HG03432 (cell line): ENCODE data around the gene ORAI1.
"Not testable (repeated sequence)": the region's sequence is repeated elsewhere in the genome, so short reads cannot be mapped to it uniquely, and the experiment has no call there.

ENCODE experiments used
- ATAC-seq: cut with Tn5 transposase; IDR thresholded peaks from one replicate; pipeline ENCODE4 v1.9.1; 2021; ENCODE audit warnings: mild to moderate bottlenecking, moderate library complexity; ENCODE audit not compliant: unreplicated experiment

Gene ORAI1

DNA sequence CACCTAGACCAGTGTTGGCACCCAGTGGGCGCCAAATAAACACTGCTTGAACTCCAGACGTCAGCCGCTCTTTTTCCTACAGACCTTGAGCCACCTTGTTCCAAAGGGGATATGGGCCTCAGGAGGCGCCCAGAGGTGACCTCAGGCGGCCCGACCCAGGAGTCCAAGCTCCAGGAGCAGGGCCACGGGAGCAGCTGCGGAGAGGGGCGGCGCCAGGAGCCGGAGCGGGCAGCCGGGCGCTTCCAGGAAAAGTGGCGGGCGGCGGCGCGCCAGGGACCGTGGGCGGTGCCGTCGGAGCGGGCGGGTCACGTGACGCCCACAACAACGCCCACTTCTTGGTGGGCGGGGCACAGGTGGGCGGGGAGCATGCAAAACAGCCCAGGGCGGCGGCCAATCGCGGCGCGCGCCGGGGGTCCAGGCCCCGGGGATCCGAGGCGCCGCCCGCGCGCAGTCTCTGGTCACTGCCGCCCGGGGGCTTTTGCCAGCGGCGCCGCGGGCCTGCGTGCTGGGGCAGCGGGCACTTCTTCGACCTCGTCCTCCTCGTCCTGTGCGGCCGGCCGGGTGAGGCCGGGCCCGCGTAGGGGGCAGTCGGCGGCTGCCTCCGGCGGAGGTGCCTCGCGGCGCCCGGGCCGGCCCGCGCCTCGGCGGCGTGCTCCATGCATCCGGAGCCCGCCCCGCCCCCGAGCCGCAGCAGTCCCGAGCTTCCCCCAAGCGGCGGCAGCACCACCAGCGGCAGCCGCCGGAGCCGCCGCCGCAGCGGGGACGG, at the start of gene ORAI1:
ORAI1 (plus strand) TSS at position 444 of the 766 bp plus-strand sequence.
- peak; percentile 72 for ATAC-seq

DNA sequence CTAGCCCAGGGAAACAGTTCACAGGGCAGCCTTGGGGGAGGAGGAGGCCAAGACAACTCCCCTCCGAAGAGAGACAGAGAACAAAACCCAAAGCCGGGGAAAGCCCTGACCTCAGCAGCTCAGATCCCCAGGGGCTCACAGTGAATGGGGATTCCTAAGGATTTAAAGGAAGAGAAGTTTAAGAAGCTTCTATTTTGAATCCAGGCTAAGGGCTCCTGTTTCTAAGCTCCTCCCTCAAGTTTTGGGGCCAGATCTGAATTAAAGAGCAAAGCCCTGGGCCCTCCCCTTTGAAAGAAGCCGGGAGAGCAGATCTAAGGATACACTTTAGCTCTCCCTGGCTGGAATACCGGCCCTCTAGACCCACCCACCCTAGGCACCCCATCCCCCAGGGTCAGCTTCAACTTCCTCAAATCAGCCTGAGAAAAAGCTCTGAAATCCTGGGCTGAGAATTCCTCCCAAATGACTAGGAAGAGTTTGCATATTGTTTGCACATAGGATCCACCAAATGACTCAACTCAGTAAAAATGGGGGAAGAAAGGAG, 49.4 kb upstream of the ORAI1 start:
- no peak for ATAC-seq

DNA sequence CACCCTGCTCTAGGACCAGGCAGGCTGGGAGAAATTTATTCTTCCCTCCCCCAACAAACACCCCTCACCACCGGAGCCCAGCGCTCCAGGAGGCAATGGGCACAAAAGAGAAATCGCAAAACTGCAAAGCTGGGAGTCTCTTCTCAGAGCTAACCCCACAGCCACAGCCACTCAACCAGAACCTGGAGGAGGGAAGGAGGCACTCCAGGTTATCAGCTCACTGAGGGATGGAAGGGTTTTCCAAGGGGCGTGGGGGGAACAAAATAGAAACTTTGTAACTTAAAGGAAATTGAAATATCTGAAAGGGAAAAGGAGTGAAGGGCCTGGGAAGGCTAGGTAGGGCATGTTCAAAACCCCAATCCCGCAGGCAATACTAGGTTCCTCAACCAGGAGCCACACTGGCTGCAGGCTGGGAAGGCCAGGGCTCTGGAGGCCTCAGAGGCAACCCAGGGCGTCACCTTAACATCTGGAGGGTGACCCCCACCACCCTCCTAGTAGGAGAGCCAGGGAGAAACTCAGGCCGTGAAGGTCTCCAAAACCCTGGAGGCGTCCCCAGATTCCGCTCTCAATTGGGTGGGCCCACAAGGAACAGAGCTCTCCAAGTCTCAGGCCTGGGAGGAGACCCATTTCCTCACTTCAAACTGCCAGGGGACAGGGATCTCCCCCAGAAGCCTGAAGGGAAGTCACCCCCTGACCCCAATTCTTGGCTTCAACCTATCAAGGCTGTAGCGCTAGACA, 48.7 kb upstream of the ORAI1 start:
- no peak for ATAC-seq

DNA sequence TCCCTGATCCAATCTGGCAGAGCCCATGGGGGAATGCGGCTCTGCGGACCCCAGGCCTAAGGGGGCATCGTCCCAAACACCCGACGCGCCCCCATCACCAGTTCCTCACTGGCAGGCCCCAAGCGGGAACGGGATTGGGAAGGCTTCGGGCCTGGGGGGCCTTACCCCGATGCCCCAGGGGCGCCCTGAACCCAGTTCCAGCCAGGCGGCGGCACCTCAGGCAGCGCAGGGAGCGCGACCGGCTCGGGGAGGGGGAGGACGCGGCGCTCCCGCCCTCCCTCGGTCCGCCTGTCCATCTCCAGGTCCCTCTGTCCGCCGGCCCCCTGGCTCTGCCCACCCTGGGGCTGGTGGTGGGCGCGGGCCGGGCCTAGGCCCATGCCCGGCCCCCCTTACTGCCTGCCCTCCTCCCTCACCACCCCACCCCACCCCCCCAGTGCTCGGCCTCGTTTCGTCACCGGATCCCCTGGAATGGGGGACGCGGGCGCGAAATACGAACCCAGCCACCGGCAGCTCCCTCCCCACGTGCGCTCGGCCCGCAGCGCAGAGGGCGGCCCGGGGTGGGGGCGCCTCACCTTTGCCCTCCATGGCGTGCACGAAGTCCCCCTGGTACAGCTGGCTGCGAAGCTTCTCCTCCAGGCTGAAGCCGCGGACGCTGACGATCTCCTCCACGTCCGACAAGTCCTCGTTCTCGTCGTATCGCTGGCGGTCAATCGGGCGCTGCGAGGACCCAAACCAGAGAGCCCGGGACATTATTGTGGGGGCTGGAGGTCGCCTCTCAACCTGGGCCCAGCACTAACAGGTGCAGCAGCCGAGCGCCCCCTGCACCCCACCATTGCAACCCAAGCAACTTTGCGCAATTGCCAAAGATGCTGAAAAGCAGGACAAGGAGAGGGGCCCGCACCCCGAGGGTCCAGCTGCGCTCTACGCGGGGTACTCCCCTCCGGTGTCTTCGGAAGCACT, 47.8 kb upstream of the ORAI1 start:
- ATAC-seq = no peak

DNA sequence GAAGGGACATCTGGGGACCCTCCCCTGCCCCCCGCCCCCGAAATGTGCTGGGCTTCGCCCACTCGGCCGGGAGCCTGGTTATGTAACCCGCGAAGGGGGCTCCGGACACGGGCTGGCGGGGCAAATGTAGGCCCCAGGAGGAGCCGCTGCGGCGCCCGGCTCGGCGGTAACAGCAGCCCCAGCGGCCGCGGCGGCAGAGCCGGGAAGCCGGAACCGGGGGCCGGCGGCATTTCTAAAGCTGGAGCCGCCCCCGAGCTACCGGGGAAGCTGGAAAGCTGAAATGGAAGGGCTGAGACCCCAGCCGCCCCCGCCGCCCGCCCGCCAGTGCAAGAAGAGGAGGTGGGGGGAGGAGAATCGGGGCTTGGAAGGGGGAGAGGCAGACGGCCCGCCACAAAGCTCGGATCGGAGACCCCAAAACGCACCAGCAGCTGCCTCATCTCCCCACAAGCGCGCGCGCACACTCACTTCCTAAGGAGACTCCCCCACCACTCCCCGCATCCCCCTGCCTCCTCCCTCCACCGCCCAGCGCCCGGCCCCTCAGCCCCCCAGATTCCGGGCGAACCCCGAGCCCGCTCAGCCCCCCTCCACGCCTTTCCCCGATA, 47.0 kb upstream of the ORAI1 start:
- no peak for ATAC-seq

DNA sequence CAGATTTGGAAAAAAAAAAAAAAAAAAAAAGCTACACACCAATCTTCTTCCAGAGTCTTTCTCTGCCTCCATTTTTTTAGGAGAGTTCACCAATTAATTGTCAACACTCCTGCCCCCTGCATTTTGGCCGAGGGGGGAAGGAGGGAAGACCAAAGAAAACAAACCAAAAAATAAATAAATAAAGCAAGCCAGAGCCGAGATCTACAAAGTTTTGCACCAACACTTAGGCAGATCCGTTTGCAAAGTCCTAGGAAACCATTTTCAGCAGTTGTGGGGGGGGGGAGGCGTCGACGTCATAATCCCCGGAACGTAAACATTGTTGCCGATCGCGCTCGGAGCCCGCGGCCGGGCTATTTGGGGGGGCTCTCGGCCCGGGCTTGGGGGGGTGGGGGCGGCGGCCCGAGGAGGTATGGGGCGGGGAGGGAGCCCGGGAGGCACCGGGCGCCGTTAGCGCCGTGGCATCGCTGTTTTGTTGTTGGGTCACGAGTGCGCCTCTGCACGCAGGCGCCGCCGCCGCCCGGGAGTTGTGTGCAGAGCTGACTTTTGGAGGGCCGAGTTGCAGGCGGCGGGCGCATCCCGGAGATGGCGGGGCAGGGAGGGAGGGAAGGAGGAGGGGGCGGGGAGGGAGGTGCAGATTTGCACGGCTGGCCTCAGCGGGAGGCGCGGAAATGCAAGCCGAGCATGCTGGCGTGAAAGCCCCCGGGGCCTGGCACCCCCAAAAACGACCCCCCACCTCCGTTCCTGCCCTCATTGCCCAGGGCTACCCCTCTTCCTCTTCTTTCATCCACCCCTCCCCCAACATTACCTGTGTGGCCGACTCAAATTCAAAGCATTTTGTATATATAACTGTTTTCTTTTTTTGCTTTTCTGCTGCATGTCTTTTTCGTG, 46.1 kb upstream of the ORAI1 start:
- ATAC-seq = peak; percentile 40

DNA sequence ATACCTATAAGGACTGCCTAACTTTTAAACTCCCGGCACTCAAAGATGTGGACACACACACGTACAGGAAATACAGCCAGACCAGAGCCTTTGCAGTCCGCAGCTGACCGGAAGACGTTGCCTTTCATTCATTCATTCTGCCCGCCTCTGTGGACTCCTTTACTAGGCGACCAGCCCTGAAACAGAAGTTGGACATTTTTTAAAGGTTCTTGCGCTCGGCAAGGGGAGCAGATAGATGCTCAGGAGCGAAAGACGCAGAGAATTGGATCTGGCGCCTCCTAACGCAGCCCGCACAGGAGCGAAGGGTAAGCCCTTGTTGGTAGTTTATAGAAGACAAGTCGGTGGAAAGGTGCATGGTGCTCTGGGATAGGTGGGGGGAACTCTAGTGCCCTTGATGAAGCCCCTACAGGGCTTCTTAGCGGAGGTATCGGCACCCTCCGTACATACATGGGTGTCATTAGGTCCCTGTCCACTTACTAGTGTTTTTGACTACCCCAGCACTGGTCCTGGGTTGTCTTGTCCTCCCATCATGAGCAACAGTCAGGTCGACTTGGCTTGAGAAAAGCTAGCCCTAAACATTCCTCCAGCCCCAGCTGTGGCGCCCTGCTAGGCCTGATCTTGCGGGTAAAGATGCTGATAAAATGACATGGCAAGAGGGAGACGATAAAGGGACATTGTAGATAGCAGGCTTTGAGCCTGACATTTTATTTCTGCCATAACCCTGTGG, 45.2 kb upstream of the ORAI1 start, which contains the start of gene KDM2B:
KDM2B (minus strand) TSS at position 65 of the 727 bp plus-strand sequence. CDS start 112 bp downstream, outside the sequence.
- ATAC-seq = no peak

DNA sequence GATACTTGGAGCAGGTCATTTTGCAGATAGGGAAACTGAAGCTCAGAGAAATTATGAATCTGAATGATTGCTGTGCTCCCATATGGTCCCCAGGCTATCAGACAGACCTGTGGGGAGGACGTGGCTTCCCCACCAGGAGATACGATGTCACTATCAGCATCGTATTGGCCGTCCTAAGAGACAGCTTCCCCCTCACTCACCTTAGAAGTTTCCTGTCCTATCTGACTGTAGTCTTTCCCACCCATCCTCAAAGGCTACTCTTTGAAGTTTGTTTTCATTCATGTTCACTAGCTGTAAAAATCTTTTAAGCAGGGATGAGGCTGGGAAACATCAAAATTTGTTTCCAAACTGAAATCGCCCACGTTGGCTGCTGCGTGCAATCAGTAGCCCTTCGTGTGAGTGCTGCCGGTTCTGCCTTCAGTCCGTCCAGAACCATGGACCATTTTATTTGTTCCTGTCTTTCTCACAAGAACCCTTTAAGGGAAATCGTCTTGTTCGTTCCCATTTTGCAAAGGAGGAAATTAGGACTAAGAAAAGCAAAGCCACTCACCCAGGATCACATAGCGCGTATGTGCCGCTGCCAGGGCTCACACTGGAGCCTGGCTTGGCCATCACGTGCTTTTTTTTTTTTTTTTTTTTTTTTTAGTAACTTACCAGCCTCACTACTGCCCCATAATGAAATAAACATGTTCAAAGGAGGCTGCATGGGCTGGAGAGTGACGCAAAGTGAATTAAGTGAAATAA, 44.5 kb upstream of the ORAI1 start:
- ATAC-seq = no peak

DNA sequence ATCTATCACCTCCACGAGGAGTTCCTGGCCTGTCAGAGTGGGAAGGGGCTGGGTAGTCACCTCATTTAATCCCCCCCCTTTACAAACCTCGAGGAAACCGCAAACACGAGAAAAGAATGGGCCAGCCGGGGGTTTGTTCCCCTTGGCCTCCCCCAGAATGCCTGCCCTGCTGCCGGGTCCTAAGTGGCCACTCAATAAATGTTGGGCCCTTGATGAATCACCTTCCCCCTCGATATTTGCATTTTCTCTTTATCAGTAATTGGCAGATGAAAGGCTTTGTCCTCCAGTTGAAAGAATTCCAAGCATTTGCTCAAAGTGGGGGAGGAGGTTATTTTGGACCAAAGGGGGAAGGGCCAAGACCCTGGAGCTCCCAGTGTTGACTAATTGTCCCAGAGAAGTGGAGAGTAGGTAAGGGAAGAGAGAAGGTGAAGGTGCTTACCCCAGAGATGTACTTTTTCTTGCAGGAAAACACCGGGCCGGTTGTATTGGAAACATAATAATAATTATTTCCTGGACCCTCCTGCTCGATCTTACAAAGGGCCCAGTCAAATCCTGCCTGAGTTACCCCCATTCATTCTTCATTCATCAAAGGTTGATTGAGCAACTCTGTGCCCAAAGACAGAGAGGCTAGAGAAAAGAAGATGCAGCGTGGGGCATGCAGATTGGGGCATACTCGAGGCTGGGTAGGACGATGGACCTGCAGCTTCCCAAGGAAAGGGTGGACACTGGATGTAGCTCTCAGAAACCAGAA, 43.6 kb upstream of the ORAI1 start:
- no peak for ATAC-seq

DNA sequence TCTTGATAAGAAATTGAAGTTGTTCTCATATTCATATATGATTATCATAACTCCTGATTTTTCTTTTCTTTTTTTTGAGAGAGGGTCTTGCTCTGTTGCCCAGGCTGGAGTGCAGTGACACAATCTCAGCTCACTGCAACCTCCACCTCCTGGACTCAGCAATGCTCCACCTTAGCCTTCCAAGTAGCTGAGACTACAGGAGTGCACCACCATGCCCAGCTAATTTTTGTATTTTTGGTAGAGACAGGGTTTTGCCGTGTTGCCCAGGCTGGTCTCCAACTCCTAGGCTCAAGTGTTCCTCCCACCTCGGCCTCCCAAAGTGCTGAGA, 43.0 kb upstream of the ORAI1 start:
- ATAC-seq = not testable (repeated sequence)

DNA sequence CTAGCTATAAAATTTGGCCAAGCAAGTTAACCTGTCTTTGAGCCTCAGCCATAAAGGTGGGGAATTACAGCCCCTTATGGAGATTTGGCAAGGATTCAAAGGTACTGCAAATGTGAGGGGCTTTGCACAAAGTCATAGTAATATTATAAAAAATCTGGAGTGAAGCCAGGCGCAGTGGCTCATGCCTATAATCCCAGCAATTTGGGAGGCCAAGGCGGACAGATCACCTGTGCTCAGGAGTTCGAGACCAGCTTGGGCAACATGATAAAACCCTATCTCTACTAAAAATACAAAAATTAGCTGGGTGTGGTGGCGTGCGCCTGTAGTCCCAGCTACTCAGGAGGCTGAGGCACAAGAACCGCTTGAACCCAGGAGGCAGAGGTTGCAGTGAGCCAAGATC, 41.4 kb upstream of the ORAI1 start:
- ATAC-seq = not testable (repeated sequence)

DNA sequence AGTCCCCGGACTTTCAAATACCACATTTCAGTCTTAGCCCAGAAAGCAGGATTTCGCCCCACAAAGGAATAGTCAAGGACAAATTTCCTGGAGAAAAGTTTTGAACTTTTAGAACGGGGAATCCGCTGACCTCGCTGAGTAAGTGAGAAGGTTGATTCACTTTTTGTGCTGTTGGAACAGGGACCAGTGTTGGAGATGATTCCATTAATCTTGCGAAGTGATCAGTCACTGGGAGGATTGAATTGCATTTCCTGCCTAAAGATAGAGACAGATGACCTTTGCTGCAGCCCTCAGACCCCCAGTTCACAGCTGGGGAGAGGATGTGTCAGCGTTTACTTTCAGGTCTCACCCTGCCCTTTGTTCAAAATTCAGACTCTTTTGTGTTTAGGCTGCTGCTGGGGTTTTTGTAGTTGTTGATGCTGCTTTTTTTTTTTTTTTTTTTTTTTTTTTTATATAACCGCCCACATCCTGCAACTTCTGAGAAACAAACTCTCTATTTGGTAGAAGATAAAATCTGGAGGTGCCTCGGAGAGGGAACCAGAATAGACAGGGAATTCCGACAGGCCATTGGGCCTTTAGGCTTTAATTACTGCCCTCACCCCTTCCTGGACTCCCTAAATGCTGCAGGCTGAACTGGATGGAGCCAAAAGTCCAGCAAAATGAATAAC, 35.7 kb upstream of the ORAI1 start:
- peak; percentile 61 for ATAC-seq

DNA sequence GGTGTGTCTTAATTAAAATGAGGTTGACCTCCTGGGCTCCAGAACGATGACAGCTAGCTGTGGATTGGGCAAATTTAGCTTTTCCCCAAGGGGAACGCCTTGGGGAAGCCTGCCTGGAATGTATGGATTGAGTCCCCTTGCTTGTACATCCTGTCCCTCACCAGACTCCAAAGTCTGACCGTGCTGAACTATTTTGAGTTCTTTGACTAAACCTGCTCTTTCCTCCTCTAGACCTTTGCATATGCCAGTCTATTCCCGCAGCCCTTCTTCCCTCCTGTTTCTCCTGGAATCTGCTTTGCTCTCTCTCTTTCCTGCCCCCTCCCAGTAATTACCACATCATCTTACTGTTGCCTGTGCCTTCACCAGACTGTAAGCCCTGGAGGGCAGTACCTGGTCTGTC, 34.0 kb upstream of the ORAI1 start:
- ATAC-seq = no peak

DNA sequence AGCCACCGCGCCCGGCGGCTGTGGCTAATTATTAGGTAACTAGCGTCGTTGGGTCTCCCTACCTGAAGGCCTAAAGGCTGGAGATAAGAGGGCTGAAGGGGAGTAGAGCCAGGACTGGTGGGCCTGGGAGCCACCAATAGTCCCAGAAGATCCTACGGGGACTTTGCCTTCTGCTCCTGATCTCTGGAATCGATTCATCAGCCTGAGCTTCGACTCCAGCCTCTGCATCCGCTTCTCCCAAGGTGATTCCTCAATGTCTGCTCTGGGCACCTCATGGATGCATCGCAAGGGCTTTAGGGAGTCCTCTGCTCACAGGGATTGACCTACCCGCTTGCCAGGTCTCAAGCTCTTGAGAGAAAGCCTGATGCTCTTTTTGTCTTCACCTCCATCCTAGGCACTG, 30.8 kb upstream of the ORAI1 start:
- ATAC-seq = no peak

DNA sequence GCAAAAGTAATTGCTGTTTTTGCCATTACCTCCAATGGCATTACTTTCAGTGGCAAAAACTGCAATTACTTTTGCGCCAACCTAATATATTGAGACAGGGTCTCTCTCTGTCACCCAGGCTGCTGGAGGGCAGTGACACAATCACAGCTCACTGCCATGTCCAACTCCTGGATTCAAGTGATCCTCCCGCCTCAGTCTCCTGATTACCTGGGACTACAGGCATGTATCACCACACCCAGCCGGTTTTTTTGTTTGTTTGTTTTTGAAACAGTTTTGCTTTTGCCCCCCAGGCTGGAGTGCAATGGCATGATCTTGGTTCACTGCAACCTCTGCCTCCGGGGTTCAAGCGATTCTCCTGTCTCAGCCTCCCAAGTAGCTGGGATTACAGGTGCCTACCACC, 29.8 kb upstream of the ORAI1 start:
- no peak for ATAC-seq

DNA sequence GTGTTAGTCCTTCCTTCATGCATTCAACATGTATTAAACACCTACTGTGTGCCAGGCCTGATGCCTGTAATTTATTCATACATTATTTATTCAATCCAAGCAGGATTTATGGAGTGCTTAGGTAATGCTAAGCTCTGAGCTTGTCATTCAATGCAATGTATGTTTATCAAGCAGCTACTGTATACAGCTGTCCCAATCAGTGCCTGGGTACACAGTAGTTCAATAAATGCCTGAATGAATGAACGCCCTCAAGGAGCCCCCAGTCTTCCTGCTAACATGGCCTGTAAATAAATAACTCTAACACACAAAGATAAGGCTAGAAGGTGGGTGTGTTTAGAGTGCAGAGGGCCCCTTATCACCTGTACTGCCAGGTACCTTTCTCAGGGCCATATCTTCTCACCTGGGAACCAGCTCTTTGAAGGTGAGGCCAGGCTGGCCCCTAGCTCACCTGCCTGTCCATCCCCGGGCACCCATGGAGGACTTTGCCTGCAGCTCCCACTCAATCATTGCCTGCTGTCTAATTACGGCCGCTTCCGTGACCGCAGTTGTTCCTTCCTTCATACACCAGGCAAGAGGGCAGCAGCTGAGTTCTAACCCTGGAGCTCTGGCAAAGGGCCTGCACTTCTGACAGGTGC, 25.5 kb upstream of the ORAI1 start:
- ATAC-seq = no peak

DNA sequence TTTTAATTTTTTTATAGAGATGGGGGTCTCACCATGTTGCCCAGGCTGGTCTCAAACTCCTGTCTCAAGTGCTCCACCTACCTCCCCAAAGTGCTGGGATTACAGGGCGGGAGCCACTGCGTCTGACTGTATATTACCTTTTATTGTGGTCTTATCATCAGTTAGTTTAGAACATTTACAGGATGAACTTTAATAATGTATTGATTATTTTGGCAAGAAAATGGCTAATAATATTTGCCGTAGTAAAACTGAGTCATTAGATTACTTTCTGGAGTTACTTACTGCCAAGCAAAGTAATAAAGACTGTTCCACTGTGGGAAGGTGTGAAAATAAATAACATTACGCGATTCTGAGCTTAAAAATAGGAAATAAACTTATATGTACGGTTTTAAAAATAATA, 23.6 kb upstream of the ORAI1 start:
- no peak for ATAC-seq
